Measurements from ENCODE around the gene B3GAT1.

B3GAT1 gene

DNA sequence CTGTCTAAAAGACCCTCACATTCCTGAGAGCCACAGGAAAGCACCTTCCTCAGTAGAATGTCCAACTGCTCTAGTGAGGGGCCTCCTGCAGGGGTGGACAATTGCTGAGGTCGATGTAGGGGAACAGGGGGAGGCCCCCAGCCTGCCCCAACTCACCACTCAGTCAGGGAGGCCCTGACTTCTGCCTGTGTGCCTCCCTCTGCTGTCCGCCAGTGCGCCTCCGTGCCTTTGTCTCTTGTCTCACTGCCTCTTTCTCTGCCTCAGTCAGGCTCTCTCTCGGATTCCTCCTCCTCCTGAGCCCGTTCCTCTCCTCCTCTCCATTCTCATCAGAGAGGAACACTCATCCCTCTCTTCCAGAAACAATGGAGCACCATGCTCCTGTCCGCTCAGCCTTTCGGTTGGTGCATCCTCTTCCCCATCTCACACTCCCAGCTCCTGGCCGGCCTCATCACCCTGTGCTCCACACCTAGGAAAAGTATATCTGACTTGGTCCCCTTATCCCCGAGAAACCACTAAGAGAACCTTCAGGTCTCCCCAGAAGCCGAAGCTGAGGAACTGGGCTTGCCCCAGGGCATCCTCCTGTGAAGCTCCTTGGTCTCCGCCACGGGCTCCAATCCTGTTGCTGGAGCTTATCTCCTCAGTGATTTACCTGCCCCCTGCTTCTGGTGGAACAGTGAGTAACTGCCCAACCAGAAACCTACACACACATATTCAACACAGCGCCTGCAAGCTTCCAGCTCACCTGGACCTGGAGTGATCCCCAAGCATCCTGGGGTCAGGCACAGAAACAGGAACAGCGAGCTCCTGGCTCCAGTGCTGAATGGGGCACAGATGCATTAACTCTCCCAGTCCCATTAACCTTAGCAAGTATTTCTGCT, 2.3 kb downstream of the B3GAT1 start:
- no peak for DNase-seq

DNA sequence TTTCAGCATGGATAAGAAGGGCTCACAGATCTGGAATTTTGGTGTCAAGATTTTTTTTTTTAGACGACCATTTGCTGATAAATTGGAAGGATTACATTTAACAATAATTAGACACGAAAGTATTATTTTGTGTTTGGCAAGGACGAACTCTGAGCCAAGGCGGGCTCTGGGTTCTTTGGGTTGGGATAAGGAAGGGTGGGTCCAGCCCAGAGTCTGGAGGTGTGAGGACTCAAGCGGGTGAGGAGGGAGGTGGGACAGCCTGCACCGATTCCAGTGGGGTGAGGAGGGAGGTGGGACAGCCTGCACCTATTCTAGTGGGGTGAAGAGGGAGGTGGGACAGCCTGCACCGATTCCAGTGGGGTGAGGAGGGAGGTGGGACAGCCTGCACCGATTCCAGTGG, 4.1 kb downstream of the B3GAT1 start:
- DNase-seq, result no peak

DNA sequence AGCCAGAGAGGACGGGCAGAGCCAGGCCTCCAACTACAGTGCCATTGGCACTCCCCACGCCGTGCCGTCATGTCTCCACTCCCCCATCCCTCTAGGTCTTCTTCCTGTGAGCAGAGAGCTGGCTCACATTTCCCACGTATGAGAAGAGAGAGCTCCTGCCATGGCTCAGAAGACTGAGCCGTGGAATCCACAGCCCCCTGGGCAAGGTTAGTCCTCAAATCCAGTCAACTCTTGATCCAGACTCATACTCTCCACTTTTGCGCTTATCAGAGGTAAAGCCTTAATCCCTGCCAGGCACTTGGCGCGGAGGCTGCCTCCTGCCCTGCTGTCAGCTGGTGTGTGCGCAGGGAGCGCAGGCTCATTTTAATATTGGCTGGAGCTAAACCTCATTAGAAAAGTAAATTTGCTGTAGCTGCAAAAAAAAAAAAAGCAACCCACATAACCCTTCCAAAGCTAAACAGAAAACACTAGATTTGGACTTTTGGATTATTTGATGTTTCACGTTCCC, 4.7 kb downstream of the B3GAT1 start:
- DNase-seq, result no peak

DNA sequence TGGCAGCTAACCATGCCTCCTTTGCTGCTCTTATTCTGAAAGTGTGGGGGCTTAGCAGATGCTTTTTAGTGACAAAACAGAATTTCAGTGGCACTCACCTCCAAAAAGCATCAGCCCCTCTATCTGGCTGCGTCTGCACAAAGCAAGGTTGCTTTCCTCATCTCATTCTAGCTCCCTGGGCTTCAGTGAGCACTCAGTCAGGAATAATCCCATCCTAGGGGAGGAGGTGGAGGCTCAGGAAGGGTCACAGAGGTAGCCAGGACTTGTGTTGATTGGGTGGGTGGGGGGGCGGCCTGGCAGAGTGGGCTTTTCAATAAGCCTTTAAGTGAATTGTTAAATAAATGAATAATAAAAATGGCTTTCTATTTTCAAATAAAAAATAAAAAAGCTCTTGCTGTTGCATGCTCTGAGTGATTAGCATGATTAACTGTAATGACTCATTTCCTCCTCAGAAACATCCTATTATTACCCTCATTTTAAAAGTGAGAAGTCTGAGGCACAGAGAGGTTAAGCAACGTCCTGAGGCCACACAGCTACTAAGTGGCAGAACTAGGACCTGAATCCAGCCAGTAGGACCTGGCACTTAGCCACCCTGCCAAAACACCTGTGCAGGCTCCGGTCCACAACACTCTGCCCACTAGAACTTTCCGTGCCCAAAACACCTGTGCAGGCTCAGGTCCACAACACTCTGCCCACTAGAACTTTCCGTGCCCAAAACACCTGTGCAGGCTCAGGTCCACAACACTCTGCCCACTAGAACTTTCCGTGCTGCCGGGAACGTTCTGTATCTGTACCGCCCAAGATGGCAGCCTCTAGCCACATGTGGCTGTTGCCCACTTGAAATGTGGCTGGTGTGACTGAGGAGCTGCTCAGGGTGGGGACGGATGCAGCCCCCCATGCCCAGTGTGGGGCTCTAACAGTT, 5.5 kb downstream of the B3GAT1 start:
- DNase-seq, result no peak

DNA sequence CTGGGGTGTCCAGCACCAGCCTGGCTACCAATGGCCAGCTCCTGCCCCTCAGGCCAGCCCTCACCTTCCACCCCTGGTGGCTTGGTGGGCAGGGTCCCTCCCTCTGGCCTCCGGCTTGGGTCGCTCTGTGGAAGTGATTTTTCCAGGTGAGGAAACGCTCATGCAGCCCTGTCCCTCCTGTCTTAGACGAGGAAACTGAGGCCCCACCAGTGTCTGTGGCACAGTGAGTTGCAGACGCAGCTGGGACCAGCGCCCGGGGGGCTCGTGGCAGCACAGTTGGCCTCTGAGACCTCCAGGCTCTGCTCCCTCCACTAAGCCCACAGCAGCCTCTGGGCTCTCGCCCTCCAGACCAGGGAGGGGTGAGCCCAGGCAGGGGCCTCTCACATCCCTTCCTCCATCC, 6.2 kb downstream of the B3GAT1 start:
- DNase-seq, result no peak

DNA sequence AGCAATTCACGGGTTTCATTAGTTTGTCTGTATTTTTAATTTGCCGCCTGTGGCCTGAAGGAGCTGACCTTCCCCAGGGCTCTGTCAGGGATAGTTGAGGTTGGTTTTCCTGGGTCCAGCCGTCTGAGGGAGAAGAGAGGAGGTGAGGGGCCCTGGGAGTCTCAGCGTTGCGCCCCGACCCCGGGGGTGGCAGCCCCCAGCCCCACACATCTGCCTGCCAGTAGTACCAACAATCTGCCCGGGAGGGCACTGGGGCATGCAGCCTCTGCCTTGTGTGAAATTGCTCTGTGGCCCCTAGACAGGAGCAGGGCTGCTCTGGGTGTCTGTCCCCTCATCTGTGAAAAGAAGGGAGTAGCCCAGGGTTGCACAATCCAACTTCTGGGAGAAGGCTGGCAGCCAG, 6.6 kb downstream of the B3GAT1 start:
- no peak for DNase-seq

DNA sequence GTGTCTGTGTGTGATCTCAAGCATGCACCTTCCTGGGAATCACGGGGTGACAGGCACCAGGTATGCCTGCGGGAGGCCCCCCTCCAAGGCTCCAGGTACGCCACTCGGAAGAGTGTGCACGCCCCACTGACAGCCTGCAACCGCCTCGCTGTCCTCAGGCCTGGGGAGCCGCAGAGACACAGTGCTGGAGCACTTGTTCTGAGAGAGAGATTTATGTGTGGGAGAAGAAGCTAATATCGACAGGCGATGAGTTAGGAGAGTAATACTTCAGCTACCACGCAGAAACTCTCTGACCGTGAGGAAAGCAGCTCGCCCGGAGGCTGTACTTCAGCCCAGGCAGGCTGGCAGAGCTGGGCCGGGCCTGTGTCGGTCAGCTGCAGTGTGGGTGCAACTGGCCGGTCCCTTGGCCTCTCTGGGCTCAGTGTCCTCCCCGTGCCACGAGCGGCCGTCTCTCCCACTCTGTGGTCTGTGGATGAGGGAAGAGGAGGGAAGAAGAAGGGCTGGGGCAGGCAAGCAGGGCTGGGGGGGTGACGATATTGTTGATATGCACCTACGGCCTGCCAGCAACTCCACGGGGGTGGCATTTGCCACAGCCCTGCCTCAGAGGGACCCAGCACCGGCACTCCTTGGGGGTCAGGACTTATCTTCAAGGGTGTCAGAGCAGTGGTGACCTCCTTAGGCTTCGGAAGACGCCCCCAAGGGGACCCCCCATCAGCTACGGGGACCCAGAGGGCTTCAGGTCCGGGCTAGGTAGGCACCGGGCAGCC, 7.3 kb downstream of the B3GAT1 start:
- no peak for DNase-seq

DNA sequence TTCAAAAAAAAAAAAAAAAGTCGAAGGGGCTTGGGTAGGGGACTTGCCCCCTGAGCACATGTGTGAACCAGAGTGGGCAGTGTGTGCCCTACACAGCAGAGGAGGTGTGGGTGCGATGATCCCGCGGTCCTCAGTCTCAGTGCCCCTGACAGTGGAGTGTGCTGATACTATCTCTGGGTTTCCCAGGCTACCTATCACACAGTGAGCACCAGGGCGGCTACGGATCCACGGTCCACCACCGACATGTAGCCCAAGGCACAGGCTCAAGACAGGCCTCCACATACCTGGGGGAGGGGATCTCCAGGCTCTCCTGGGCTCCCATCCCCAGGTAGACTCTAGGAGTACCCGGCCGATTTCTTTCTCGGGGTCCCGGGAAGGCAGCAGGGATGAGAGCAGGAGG, 9.1 kb downstream of the B3GAT1 start:
- DNase-seq, result no peak

DNA sequence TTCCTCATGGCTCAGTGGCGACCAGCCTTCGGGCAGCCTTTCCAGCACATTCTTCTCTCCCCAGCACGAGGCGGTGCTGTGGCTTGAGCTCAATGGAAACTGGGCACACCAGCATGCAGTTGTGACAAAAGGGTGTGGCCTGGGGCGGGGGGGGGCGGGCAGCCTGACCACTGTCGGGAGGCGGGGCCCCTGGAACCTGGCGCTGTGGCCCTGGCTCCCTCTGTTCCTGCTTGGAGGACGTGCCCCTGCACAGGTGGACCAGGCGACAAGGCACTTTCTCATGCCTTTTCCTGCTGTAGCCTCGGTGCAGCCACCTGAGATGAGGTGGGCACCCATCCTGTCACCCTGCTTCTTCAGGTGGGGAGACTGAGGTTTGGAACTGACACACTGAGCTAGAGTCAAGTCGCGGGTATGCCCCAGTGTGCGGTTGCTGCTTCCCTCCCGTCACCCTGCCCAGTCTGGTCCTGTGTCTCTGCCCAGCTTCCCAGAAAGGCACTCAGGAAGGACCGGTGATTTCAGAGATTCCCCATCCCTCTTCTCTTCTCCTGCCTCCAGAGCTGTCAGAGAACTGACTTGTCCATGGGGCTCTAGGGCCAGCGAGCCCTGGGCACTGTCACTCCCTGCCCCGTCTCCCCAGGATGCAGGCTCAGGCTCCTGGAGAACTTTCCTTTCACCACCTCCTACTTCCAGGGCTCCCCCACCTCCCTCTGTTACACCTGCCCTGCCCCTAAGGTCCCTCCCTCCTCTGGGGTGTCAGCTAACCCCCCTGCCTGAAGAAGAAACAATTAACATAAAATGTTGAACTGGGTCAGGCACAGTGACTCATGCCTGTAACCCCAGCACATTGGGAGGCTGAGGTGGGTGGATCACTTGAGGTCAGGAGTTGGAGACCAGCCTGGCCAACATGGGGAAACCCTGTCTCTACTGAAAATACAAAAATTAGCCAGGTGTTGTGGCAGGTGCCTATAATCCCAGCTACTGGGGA, 9.9 kb downstream of the B3GAT1 start:
- no peak for DNase-seq

DNA sequence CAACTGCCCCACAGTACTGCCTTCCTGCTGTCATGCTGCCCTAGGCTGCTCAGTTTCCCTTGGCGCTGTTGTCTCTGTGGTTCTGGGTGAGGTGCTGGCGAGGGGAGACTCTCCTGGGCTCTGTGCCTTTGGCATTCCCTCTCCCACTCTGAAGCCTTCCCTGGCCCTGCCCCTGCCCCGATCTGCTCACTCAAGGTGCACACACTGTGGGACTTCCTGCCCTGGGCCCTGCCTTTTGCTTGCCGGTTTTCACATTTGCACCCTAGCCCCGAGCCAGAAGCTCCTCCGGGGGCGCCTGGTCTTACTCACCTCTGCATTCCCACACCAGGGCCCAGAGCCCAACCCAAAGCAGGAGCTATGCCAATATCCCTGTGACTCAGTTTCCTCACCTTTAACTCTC, 12.0 kb downstream of the B3GAT1 start:
- DNase-seq, result no peak

DNA sequence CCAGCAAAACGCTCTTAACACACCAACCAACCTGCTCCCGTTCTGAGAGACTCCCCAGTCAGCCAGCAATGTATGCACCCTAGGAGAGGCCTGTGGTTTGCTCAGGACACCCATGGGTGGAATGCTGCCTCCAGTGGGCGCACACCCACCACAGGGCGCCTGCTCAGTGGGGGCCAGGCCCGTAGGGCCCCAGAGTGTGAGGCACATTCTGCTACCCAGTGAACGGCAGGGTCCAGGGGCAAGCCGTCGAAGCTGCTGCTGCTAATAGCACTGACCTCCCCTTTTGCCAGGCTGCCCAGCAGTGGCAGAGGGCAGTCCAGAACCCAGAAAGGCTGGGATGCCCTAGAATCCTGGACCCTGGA, 12.8 kb downstream of the B3GAT1 start:
- no peak for DNase-seq

DNA sequence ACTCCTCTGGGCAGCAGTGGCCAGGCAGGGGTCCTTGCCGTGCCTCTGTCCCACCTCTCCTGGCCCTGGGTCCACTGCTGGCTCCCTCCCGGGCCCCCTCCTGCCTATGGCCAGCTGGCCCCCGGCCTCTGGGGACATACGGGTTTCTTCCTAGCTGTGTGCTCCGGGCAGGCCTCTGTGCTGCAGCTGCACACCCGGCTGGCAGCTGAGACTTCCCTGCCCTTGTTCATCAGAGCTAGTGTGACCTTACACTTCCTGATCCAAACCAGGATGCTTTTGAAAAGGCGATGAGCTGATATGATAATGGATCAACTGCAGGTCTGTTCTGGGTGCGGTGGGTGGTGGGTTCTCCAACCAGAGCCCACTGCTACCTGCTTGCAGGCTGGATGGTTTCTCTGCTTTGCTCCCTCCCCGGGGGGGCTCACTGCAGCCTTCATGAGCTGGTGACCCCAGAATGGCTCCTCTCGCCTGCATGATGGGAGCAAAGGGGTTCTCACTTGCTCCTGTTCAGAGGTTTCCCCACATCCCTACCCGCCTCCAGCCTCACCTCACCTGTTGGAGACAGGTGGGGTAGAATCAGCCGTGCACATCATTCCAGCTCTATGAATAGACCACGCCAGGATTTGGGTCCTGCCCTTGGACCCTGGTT, 13.3 kb downstream of the B3GAT1 start:
- DNase-seq, result no peak

DNA sequence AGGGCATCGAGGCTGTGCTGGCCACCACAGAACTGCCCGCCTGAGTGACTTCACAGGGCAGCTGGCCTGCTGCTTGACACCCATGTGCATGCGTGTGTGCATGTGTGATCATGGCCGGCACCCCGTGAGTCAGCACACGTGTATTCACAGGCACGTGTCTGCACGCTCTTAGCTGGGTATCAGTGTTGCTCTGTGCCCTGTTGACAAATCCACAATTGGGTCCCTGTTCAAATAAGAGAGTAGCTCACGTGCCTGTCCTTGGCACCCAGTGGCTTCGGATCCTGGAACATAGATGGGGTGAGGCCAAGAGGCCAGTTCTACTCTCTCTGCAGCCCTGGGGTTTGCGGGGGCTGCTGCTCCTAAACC, 14.0 kb downstream of the B3GAT1 start:
- DNase-seq, result no peak

DNA sequence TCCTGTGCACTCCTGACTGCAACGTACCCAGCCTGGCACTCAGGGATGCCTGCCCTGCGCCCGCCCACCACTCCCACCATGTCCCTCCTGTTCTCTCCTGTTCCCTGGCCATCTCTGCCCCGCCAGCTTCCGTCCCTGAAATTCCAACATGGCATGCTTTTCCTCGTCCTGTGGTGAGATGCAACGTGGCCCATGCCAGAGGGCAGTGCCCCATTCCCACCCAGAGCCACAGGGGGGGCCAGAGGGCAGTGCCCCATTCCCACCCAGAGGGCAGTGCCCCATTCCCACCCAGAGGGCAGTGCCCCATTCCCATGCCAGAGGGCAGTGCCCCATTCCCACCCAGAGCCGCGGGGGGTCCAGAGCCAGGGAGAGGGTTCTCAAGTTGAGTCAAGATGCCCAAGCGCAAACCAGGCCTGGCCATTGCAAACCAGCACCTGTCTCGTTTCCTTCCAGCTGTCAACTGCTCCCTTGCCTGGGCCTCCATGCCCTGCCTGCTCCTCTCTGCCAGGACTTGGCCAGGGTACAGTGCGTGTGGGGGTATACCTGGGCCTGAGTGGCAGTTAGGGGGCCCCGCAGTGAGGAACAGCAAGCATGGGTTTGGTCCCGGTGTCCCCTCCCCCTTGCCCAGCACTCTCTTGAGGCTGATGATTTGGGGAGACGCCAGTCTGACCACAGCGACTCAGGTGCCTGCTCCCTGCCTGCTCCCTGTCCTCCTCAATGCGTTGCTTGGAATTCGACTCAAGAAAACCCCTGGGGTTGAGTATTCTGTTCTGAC, 14.6 kb downstream of the B3GAT1 start:
- DNase-seq, result no peak

DNA sequence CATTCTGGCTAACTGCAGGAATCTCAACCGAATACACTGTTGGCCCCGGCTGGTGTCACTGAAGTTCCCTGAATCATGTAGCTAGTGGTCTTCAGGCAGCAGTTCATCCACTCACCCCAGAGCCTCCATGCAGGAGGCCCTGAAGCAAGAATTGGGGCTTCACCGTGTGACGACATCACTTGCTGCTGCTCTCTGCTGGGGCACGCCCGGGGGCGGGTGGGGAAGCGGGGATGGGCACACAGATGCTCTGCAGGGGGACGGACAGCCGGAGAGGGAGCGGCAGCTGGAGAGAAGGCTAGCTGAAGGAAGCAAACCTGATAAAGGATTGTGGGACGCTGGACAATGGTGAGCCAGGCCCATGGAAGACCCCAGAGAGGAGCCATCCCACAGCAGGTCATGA, 17.0 kb downstream of the B3GAT1 start:
- DNase-seq, result no peak

DNA sequence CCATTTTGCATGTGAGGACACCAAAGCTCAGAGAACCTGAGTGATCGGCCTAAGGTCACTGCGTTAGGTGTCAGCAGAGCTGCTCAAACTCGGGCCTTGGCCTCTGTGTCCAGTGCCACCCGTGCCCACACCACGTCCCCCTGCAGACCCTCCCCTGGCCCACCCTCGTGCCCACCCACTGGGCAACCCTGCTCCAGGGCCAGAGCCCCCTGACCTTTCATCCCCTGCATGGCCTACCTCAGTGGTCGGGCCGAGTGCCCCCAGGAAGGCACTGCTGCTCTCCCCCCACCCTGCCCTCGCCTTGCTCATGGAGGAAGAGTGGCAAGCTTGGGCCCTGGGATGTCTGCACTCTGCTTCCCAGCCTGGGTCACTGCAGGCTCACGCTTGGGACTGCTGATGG, 17.7 kb downstream of the B3GAT1 start:
- no peak for DNase-seq

DNA sequence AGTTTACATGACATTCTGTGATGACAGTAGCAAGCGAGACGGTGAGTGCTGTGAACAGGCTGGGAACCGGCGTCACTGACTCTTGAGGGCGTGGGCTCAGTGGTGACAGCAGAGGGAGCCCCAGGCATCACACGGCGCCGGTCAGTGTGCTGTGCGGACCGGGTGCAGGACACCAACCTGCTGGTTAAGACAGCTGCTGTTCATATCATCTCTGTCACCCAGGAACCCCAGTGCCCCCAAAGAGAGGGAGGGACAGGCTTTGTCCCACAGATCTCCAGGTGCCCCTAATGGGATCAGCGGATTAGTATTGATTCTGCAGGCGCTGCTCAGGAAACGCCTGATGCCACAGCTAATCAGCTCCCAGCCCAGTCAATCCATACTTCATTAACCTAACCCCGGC, 18.4 kb downstream of the B3GAT1 start:
- no peak for DNase-seq

DNA sequence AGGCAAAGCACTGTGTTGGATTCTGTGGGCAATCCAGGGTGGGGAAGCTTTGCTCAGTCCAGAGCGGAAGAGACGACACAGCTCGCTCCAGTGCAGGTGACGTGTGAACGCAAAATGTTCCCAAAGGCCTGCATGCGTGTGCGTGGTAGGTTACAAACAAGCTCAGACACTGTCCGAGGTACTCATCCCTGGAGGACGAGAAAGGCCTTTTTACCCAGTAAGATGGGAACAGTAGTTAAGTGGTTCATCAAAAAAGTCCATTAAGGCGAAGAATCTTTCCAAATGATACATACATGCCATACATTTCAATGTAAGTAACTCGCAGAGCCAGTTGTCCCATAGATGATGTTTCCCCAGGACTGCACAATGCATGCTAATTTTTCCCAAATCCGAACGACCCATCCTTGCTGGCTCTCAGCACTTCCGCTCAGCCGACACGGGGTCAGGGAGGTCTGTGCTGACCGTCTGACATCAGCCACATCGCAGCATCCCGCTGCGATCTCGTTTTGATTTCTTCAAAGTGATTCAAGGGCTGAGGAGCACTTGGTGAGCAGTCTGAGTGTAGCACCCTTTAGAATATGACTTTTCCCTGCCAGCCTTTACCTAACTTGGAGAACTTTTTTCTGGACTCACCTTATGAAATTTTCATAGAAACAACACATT, 19.0 kb downstream of the B3GAT1 start:
- no peak for DNase-seq

DNA sequence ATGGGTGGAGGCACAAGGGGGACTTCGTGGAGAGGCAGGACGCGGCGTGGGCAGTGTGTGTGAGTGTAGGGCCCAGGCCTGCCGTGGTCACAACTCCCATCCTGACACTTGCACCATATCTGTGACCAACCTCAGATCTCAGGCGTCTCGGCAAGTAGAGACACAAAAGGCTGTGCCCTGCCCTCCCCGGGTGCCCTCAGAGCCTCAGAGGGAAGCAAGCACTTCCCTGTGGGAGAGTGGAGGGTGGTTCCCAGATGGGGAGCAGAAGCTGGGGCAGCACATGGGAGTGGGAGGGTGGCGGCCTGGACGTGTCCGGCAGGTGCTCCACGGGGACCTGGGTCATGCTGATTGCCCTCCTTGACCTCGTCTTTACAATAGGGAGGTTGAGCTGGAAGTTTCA, 20.4 kb downstream of the B3GAT1 start:
- DNase-seq, result no peak

Measured in activated CD4-positive, alpha-beta T cell treated with anti-CD3 and anti-CD28 coated beads for 48 hours (primary cell).